IPS-NIHi7 (cell line): ENCODE results near the gene ELSPBP1.
"Not testable (repeated sequence)": the region's sequence is repeated elsewhere in the genome, so short reads cannot be mapped to it uniquely, and the experiment has no call there.

Experiments used
- DNase-seq: peaks from one replicate; pipeline ENCODE4 v3.0.0; 2012; ENCODE audit warnings: mixed read lengths; ENCODE audit errors: extremely low spot score

ELSPBP1 gene

DNA sequence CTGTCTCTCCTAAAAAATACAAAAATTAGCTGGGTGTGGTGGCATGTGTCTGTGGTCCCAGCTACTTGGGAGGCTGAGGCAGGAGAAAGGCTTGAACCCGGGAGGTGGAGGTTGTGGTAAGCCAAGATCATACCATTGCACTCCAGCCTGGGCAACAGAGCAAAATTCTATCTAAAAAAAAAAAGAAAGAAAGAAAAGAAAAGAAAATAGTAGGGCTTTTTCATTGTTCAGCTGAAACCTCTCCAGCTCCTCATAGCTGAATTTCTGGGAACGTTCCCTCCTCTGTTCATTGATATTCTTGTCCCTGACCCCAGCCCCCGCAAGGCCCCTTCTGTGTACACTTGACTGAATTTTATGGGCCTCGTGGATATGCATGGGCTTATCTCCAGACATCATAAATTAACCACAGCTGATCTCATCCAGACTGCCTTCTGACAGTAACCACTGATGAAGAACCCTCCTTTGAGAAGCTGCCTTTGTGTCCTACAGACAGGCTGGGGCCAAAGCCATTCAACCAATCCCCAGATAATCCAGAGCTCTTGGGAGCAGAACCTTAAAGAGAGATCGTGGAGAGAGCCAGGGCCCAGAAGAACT lies at the start of gene ELSPBP1:
TSS of gene ELSPBP1 (plus strand) at position 424 of the 594 bp plus-strand sequence. CDS start 14,036 bp downstream, outside the sequence.
- no peak for DNase-seq

DNA sequence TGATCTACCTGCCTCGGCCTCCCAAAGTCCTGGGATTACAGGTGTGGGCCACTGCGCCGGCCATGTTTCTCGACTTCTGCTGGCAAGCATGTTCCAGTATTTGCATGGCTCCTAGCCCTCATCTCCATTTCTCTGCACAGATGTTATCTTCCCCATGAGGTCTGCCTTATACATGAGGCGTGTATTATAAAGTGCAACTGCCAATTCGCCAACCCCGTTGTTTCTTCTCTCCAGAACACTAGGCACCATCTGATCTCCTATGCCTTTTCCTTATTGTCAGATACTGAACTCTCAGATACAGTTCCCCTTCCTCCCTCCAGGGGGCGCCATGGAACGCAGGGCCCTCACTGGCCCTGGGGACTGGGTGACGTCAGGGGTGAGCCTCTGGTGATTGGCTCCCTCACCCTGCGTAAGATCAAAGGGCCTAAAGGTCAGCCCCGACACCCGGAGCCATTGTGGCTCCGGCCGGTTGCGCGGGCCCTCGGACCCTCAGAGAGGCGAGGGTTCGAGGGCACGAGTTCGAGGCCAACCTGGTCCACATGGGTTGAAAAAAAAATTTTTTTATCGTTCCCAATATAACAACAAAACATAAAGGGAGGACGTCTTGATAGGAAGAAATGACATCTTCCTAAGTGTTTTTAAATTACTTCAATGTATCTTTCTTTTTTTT lies 44.4 kb upstream of the ELSPBP1 start:
- DNase-seq = not testable (repeated sequence)

DNA sequence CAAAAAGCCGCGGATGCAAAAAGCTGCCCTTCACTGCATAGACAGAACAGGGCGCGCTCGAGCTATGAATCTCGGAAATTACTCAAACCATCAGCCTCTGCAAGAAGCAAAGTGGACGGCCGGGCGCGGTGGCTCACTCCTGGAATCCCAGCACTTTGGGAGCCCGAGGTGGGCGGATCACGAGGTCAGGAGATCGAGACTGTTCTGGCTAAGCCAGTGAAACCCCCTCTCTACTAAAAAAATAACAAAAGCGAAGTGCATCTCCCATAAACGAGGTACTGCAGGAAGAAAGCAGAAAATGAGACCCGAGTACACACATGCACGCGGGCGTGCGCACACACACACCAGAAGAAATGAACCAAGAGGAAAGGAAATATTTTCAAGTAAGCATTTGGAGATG lies 42.3 kb upstream of the ELSPBP1 start:
- not testable (repeated sequence) for DNase-seq

DNA sequence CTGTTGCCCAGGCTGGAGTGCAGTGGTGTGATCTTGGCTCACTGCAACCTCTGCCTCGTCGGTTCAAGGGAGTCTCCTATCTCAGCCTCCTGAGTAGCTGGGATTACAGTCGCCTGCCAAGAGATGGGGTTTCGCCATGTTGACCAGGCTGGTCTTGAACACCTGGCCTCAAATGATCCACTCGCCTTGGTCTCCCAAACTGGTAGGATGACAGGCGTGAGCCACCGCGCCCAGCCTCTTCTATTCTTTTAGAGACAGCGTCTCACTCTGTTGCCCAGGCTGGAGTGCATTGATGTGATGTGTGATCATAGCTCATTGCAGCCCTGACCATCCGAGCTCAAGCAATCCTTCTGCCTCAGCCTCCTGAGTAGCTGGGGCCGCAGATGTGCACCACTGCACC lies 38.5 kb upstream of the ELSPBP1 start:
- not testable (repeated sequence) for DNase-seq

DNA sequence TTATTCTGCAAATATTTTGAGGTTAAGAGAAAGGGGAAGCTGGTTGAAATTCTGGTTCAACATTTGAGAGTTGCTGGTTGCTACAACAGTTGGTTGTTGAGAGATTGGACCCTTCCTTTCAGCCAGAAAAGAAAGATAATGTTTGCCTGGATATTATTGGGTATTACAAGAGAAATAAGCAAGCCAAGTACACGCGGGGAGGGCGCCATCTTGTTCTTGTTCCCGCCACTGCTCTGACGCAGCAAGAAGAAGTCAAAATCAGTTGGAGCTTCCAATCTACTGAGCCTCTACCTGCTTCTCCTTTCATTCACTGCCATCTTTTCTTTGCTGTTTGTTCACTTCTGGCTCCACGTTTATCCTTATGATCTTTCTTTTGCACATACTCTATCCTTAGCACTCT lies 20.9 kb upstream of the ELSPBP1 start:
- DNase-seq = no peak

DNA sequence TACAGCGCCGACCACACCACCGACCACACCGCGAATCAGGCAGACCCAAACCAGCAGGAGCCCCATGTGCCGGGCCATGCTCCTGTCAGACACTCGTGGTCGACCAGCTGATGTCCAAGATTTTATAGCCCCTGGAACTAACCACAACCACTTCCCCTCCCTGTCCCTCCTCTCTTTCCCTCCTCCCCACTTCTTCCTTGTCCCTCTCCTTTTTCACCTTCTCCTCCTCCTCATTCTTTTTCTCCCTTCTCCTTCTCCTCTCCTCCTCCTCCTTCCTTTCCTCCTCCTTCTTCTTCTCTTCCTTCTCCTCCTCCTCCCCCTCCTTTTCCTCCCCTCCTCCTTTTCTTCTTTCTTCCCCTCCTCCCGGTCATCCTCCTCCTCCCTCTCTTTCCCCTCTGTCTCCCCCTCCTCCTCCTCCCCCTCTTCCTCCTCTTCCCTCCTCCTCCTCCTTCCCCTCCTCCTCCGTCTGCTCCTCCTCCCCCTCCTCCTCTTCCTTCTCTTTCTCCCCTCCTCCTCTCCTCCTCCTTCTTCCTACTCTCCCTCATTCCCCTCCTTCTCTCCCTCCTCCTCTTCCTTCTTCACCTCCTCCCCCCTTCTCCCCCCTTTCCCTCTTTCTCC lies 3.1 kb upstream of the ELSPBP1 start:
- no peak for DNase-seq

DNA sequence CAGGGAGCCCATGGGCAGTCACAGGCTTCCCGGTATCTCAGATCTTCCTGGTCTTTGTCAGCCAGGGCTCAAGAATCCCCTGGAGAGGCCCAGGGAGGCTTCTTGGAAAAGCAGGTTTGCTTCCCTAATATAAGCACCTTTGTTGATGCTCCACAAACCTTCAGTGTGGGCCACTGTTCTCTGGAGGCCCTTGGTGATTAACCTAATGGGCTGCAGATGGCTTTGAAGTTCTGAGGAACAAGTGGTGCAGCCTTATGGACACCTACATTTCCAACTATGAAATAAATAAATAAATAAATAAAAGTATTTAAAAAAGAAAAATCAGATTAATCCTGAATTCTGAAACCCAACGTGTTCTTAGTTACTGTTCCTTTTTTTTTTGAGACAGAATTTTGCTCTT lies 2.4 kb upstream of the ELSPBP1 start, which contains the start of gene BSPH1:
TSS of gene BSPH1 (minus strand) at position 101 of the 400 bp plus-strand sequence. CDS start at position 12, 89 bp downstream.
- DNase-seq = peak; percentile 15

DNA sequence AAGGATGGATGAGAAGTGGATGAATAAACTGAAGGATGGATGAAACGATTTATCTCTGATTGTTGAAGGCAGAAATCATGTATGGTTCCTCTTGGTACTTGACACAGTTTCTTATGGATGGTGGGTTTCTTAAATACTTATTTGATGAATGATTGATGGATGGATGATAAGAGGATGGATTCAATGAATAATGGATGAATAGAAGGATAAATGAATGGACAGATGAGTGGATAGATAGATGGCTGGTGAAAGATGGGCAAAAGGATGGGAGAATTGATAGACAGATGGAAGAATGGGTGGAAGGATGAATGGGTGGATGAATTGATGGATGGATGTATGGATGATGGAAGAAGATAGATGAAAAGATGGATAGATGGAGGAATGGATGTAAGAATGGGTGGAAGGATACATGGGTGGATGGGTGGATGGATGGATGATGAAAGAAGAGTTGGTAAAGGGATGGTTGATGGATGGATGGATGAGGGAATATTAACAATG lies 1.8 kb downstream of the ELSPBP1 start:
- DNase-seq = no peak

DNA sequence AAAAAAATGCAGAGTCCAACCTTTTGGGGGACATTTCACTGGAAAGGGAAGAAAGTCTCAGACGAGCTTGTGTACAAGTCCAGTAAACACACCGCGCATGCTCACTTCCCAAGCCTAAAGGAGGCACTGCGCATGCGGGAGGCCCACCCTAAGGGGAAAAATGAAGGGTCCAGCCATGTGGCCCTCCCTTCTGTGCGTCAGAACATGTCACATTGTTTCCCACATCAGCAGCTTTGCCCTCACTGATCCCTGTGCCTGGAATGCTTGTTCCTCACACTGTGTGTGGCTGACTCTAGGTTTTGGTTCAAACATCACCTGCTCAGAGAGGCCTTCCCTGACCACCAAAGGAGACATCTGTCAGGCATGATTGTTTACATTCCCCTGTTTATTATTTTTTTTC lies 4.4 kb downstream of the ELSPBP1 start:
- DNase-seq = no peak

DNA sequence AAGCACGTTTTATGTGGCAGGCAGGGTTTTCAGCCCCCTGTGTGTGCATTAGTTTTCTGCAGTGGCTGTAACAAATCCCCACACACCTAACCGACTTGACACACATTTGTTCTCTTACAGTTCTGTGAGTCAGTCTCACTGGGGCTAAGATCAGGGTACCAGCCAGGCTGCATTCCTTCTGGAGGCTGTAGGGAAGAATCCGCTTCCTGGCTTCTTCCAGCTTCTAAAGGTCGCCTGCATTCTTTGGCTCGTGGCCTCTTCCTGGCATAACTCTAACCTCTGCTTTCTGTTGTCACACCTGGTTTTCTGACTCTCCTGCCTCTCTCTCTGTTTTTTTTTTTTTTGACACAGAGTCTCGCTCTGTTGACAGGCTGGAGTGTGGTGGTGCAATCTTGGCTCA lies 6.4 kb downstream of the ELSPBP1 start:
- DNase-seq = no peak

DNA sequence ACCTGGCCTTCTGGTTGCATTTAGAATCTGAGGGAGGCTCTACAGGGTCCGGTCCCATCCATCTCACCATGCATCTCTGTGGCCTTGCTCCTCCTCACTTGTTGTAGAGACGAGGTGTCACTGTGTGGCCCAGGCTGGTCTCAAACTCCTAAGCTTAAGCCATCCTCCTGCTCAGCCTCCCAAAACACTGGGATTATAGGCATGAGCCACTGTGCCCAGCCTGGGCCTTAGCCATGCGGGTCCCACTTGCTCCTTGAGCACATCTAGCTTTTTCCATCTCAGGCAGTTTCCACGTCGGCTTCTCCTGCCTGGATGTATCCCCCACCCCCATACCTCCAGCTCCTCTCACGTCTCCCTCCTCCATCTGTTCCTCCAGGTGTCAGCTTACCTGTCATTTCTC lies 9.8 kb downstream of the ELSPBP1 start:
- DNase-seq = no peak

DNA sequence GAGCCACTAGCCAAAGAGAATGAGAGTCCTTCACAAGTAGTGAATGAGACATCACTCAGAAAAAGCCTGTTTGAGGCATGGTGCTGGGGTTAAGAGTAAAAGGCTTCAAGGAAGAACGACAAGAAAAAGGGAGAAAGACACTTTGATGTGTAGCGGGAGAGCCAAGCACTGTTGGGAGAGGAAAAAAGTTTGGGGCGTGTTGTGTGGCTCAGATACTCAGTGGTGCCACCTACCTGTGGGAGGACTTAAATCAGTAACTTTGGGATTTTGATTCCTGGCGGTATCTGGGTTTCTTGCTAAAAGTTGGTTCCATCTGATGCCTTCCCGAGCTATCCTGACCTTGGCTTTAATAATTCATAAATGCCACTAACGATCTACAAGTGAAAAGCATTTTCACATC lies 12.3 kb downstream of the ELSPBP1 start:
- peak; percentile 56 for DNase-seq

DNA sequence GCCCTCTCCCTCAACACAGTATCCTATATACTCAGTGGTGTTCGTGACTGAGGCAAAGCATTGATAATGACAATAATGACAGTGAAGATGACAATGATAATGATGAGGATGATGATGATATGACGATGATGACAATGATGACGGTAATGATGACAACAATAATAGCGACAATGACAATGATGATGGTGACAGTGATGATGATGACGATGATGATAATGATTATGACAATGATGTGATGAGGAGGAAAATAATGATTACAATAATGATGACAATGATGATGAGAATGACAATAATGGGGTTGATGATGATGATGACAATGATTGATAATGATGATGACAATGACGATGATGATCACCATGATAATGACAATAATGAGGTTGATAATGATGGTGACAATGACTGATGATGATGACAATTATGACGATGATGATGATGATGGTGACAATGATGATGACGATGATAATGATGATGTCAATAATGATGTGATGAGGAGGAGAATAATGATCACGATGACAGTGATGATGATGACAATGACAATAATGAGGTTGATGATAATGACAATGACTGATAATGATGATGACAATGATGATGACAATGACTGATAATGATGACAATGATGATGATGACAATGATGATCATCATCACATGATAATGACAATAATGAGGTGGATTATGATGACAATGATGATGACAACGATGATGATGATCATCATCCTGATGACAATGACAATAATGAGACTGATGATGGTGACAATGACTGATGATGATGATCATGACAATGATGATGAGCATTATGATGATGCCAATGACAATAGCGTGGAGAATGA lies 16.7 kb downstream of the ELSPBP1 start:
- DNase-seq = no peak

DNA sequence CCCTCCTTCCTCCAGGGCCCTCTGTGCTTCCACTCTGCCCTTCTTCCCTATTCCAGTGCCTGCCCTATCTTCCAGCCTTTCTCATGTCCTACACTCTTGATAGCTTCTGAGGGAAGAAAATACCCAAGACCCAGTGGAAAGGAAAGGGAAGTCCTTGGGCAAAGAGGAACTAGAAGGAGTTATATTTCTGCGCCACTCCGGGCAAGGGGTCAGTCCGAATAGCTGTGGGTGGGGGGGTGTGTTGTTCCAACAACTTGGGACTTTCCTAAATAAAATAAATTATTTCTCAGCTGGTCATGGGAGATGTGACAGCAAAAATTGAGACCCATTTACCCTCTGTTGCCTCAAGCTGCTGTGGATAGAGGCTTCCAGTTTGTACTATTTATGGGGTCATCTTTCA lies 26.3 kb downstream of the ELSPBP1 start:
- DNase-seq = no peak

DNA sequence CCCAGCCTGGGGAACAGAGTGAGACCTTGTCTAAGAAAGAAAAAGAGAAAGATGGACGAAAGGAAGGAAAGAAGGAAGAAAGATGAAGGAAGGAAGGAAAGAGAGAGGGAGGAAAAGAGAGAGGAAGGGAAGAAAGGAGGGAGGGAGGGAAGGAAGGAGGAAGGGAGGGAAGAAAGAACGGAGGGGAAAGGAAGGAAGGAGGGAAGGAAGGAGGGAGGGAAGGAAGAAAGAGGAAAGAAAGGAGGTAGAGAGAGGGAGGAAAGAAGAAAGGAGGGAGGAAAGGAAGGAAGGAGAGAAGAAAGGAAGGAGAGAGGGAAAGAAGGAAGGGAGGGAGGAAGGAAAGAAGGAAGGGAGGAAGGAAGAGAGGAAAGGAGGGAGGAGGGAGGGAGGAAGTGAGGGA lies 28.6 kb downstream of the ELSPBP1 start:
- no peak for DNase-seq

DNA sequence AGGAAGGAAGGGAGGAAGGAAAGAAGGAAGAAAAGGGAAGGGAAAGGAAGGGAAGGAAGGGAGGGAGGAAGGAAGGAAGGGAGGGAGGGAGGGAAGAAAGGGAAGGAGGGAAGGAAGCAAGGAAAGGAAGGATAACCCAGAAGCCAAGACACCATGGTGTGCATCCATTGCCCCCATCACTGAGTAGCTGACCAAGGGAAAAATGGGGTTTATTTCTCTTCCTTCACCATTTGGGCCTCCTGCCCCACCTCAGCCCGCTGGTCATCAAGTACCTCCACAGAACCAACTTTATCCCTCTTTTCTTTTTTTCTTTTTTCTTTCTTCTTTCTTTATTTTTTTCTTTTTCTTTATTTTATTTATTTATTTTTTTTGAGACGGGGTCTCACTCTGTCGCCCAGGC lies 29.1 kb downstream of the ELSPBP1 start:
- DNase-seq = no peak

DNA sequence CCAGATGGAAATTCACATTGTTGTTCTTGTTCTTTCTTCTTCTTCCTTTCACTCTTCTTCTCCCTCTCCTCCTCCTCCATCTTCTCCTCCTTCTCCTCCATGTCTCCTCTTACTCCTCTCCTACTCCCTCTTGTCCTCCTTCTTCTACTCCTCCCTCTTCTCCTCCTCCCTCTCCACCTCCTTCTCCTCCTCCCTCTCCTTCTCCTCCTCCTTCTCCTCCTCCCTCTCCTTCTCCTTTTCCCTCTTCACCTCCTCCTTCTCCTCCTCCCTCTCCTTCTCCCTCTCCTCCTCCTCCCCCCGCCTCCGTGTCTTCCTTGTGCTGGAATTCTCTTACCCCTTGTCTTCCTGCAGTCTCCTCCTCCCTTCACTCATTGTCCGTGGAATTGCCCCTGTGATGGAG lies 31.0 kb downstream of the ELSPBP1 start:
- no peak for DNase-seq

DNA sequence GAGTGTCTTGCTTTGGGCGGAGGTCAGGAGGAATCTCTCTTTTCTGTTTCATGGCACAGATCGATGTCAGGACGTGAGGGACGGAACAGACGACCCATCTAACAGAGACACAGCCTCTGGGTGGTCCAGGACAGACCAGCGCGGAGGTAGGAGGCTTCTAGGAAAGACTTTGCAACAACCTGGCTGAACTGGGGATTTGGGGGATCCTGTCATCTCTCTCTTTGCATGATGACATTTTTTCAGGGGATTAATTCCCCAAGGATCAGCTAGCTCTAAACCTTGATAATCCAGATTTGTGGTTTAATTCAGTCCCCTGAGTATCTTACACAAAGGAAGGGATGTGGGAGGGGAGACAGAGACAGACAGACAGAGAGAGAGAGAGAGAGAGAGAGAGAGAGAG lies 35.0 kb downstream of the ELSPBP1 start:
- no peak for DNase-seq

DNA sequence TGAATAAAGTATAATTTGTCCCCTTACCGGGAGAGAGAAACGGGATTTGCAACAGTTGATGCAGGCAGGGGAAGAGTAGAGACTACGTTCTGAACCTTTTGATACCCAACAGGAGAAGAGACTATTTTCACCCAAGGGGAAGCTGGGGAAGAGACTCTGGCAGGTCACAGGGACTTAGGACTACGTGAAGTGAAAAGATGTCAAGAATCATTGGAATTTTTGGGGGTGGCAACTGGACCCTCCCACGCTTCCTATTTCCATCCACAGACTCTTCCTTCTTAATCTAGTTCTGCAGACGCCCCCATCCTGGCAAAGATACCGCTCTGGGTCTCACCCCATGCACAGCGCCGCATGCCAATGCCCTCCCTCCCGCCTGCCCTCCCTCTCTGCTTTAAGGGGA lies 35.6 kb downstream of the ELSPBP1 start:
- no peak for DNase-seq

DNA sequence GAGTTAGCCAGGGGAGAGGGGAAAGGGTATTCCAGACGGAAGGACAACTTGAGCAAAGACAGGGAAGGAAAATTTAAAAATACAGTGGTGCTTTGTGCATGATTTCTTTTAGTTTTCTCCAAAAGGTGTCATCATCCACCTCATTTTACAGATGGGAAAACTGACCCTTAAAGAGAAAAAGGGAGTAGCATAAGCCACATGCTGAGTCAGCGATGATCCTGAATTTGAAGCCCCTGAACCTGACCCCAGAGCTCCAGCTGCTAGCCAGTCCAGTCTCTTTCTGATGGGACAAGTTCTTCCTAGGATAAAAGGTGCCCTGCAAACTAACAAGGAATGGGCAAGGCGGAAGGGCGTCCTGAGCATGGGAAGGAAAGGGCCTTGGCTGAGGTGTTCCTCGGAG lies 39.2 kb downstream of the ELSPBP1 start:
- no peak for DNase-seq

DNA sequence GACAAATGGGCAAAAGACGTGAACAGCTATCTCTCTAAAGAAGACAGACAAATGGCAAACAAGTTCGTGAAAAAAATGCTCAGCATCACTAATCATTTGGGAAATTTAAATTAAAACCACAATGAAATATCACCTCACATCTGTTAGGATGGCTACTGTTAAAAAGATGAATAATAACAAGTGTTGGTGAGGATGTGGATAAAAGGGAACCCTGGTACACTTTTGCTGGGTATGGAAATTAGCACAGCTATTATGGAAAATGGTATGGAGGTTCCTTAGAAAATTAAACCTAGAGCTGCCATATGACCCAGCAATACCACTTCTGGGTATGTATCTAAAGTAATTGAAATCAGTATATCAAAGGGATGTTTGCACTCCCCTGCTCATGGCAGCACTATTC lies 42.3 kb downstream of the ELSPBP1 start:
- DNase-seq = no peak
